Uterus (tissue), 4 donors: ENCODE results near the gene CCM2. TPM values are rescaled to one million over a fixed set of nuclear protein-coding genes. Genes with fewer than 3 reads are reported as not detected.

Source experiments
- DNase-seq, 2 donors: peaks; one replicate each; pipeline ENCODE4 v3.0.0-alpha.2; 2019 to 2020
- H3K27ac ChIP-seq, 2 donors: fragments of 200-600 bp; sonication (generic); 1 replicate in 1 of 2; 2 replicates in 1 of 2; pipeline ENCODE4 v1.5.1; 2016 to 2018
- H3K27me3 ChIP-seq, 2 donors: fragments of 200-600 bp; sonication (generic); one replicate each; pipeline ENCODE4 v1.5.1; 2018 to 2019; ENCODE audit warnings: control low read depth in 1 of 2
- H3K36me3 ChIP-seq, 2 donors: fragments of 200-600 bp; sonication (generic); one replicate each; pipeline ENCODE4 v1.5.1; 2019; ENCODE audit warnings: control low read depth in 1 of 2
- H3K4me1 ChIP-seq, 2 donors: fragments of 200-600 bp; sonication (generic); one replicate each; pipeline ENCODE4 v1.5.1; 2018 to 2019; ENCODE audit warnings: control low read depth in 1 of 2
- H3K4me3 ChIP-seq, 2 donors: fragments of 200-600 bp; sonication (generic); 1 replicate in 1 of 2; 2 replicates in 1 of 2; pipeline ENCODE4 v1.5.1; 2018 to 2019; ENCODE audit warnings: mild to moderate bottlenecking in 1 of 2
- H3K9me3 ChIP-seq, 2 donors: fragments of 200-600 bp; sonication (generic); one replicate each; pipeline ENCODE4 v1.5.1; 2019; ENCODE audit warnings: control low read depth in 1 of 2
- POLR2A ChIP-seq, 2 donors: fragments of 450-650 bp; IDR thresholded peaks; one replicate each; pipeline ENCODE4 v1.6.1; 2016; ENCODE audit warnings: antibody characterized with exemption in 2 of 2, mild to moderate bottlenecking in 1 of 2, moderate library complexity in 1 of 2
- intact Hi-C: fragments of 100-400 bp; cut with DNase I; formaldehyde crosslinking; loops from one replicate; pipeline ENCODE4 v1.15.1; 2023; ENCODE audit warnings: low total_unique reads
- total RNA-seq, 4 donors: library from RNA; depleted of rRNA in 3 of 4; stranded (reverse); fragments of >200 nt in 3 of 4; gene quantifications; one replicate each; pipeline versions ENCODE4 v1.1.0 to v1.2.4, GENCODE V29; 2014 to 2023
- TF ChIP-seq, protein P1 (sequence below), 4 experiments: fragments of 200-600 bp in 2 of 4; fragments of 450-650 bp in 2 of 4; sonication (generic) in 2 of 4; IDR thresholded peaks; one replicate each; pipeline ENCODE4 v1.5.1; 2016 to 2019; ENCODE audit warnings: antibody characterized with exemption in 4 of 4, mild to moderate bottlenecking in 2 of 4, moderate library complexity in 1 of 4
- donor health status: DM: yes; HTN: yes; CAD: no.

The CCM2 gene
- total RNA-seq, 4 donors from 2014 or later: 7.6 to 70.2 (median 33.6) TPM

GRCh38 chr7:45099891-45100760 is 100.1 kb downstream of the CCM2 start:
- no peaks in the 10 kb centered on the region for H3K36me3 ChIP-seq

GRCh38 chr7:45100761-45101480 is 100.9 kb downstream of the CCM2 start:
- no peaks in the 10 kb centered on the region for H3K36me3 ChIP-seq
- DNase-seq: no peak
- intact Hi-C loops: no loop called here

More at GRCh38 chr7:45099891-45100760, 100.1 kb downstream of the CCM2 start:
- H3K4me1 ChIP-seq: no peaks in the 10 kb centered on the region
- no peaks in the 10 kb centered on the region for H3K27me3 ChIP-seq
- TF ChIP-seq, protein P1, sequence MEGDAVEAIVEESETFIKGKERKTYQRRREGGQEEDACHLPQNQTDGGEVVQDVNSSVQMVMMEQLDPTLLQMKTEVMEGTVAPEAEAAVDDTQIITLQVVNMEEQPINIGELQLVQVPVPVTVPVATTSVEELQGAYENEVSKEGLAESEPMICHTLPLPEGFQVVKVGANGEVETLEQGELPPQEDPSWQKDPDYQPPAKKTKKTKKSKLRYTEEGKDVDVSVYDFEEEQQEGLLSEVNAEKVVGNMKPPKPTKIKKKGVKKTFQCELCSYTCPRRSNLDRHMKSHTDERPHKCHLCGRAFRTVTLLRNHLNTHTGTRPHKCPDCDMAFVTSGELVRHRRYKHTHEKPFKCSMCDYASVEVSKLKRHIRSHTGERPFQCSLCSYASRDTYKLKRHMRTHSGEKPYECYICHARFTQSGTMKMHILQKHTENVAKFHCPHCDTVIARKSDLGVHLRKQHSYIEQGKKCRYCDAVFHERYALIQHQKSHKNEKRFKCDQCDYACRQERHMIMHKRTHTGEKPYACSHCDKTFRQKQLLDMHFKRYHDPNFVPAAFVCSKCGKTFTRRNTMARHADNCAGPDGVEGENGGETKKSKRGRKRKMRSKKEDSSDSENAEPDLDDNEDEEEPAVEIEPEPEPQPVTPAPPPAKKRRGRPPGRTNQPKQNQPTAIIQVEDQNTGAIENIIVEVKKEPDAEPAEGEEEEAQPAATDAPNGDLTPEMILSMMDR (IDR thresholded peaks at IDR 0.05): no peak
- no peak for TF ChIP-seq POLR2A (IDR thresholded peaks at IDR 0.05)
- no peaks in the 10 kb centered on the region for H3K9me3 ChIP-seq
- DNase-seq: no peak
- no peak overlapping the region for H3K27ac ChIP-seq
- H3K4me3 ChIP-seq: no peak overlapping the region
- intact Hi-C loops: no loop called here

DNA sequence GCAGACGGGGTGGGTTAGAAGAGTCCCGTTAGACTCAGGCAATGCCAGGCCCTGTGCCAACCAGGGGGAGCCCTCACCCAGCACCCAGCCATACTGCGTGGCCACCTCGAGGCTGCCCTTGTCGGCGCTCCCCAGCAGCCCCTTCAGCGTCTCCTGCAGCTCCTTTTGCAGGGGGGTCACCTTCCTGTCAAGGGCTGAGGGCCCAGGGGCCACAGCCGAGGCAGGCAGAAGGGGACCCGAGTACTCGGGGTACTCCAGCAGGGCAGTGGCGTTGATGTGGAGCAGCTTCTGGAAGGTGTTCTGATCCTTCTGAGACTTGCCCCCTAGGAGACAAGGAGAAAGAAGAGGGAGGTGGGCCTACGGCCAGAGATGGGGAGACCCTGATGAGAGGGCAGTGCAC is 101.7 kb downstream of the CCM2 start:
- DNase-seq: no peak
- H3K9me3 ChIP-seq: no peaks in the 10 kb centered on the region
- intact Hi-C loops: no loop called here
- no peak overlapping the region for H3K4me3 ChIP-seq
- no peaks in the 10 kb centered on the region for H3K4me1 ChIP-seq
- no peak overlapping the region for H3K27ac ChIP-seq
- TF ChIP-seq, protein P1 (IDR thresholded peaks at IDR 0.05): no peak
- TF ChIP-seq POLR2A (IDR thresholded peaks at IDR 0.05): no peak
- no peaks in the 10 kb centered on the region for H3K36me3 ChIP-seq
- H3K27me3 ChIP-seq: no peaks in the 10 kb centered on the region

More at GRCh38 chr7:45100761-45101480, 100.9 kb downstream of the CCM2 start:
- TF ChIP-seq, protein P1 (IDR thresholded peaks at IDR 0.05): no peak
- TF ChIP-seq POLR2A (IDR thresholded peaks at IDR 0.05): no peak
- H3K9me3 ChIP-seq: no peaks in the 10 kb centered on the region
- no peak overlapping the region for H3K4me3 ChIP-seq
- H3K27me3 ChIP-seq: no peaks in the 10 kb centered on the region
- H3K27ac ChIP-seq: no peak overlapping the region
- no peaks in the 10 kb centered on the region for H3K4me1 ChIP-seq

- no peak for DNase-seq
- H3K36me3 ChIP-seq: no peaks in the 10 kb centered on the region
- intact Hi-C loops: no loop called here
Measured at GRCh38 chr7:45102785-45103712, 103.0 kb downstream of the CCM2 start.

More at GRCh38 chr7:45102785-45103712, 103.0 kb downstream of the CCM2 start:
- no peaks in the 10 kb centered on the region for H3K9me3 ChIP-seq
- H3K4me3 ChIP-seq: no peak overlapping the region
- H3K27me3 ChIP-seq: no peaks in the 10 kb centered on the region
- peaks cover 0 to 2% of the 10 kb centered on the region in 2 donors for H3K4me1 ChIP-seq
- TF ChIP-seq, protein P1 (IDR thresholded peaks at IDR 0.05): no peak
- no peak for TF ChIP-seq POLR2A (IDR thresholded peaks at IDR 0.05)
- H3K27ac ChIP-seq: no peak overlapping the region
